ENCODE measurements around the gene PGM5.
"Not testable (repeated sequence)": the region's sequence is repeated elsewhere in the genome, so short reads cannot be mapped to it uniquely, and the experiment has no call there.

PGM5 gene

GRCh38 chr9:68375789-68376188 is 19.4 kb downstream of the PGM5 start:
- DNase-seq (ENCODE audit: low read depth in 3 of 3, low spot score in 1 of 3) = not testable (repeated sequence)

GRCh38 chr9:68377723-68378122 is 21.3 kb downstream of the PGM5 start:
- DNase-seq (ENCODE audit: low read depth in 3 of 3, low spot score in 1 of 3) = not testable (repeated sequence)

GRCh38 chr9:68383894-68384293 is 27.5 kb downstream of the PGM5 start:
- DNase-seq (ENCODE audit: low read depth in 3 of 3, low spot score in 1 of 3) = not testable (repeated sequence)

- DNase-seq (ENCODE audit: low read depth in 3 of 3, low spot score in 1 of 3) = not testable (repeated sequence)
Observed at GRCh38 chr9:68389558-68389957, 33.1 kb downstream of the PGM5 start.

GRCh38 chr9:68390737-68391136 is 34.3 kb downstream of the PGM5 start:
- not testable (repeated sequence) for DNase-seq (ENCODE audit: low read depth in 3 of 3, low spot score in 1 of 3)

- not testable (repeated sequence) for DNase-seq (ENCODE audit: low read depth in 3 of 3, low spot score in 1 of 3)
Observed at GRCh38 chr9:68396411-68397094, 40.1 kb downstream of the PGM5 start.

GRCh38 chr9:68397095-68397423 is 40.6 kb downstream of the PGM5 start:
- DNase-seq (ENCODE audit: low read depth in 3 of 3, low spot score in 1 of 3) = not testable (repeated sequence)

- not testable (repeated sequence) for DNase-seq (ENCODE audit: low read depth in 3 of 3, low spot score in 1 of 3)
Observed at GRCh38 chr9:68397796-68398195, 41.4 kb downstream of the PGM5 start.

- not testable (repeated sequence) for DNase-seq (ENCODE audit: low read depth in 3 of 3, low spot score in 1 of 3)
Observed at GRCh38 chr9:68398324-68398723, 41.9 kb downstream of the PGM5 start.

- not testable (repeated sequence) for DNase-seq (ENCODE audit: low read depth in 3 of 3, low spot score in 1 of 3)
Observed at GRCh38 chr9:68404421-68405185, 48.2 kb downstream of the PGM5 start.

- DNase-seq (ENCODE audit: low read depth in 3 of 3, low spot score in 1 of 3) = not testable (repeated sequence)
Observed at GRCh38 chr9:68411865-68412264, 55.5 kb downstream of the PGM5 start.

GRCh38 chr9:68412754-68413153 is 56.3 kb downstream of the PGM5 start:
- not testable (repeated sequence) for DNase-seq (ENCODE audit: low read depth in 3 of 3, low spot score in 1 of 3)

GRCh38 chr9:68415065-68415464 is 58.7 kb downstream of the PGM5 start:
- not testable (repeated sequence) for DNase-seq (ENCODE audit: low read depth in 3 of 3, low spot score in 1 of 3)

GRCh38 chr9:68416936-68417564 is 60.6 kb downstream of the PGM5 start:
- no peak for DNase-seq (ENCODE audit: low read depth in 3 of 3, low spot score in 1 of 3)

- no peak for DNase-seq (ENCODE audit: low read depth in 3 of 3, low spot score in 1 of 3)
Observed at GRCh38 chr9:68417762-68418161, 61.4 kb downstream of the PGM5 start.

- no peak for DNase-seq (ENCODE audit: low read depth in 3 of 3, low spot score in 1 of 3)
Observed at GRCh38 chr9:68418259-68418845, 61.9 kb downstream of the PGM5 start.

GRCh38 chr9:68419901-68420300 is 63.5 kb downstream of the PGM5 start:
- DNase-seq (ENCODE audit: low read depth in 3 of 3, low spot score in 1 of 3) = no peak

GRCh38 chr9:68426755-68427154 is 70.3 kb downstream of the PGM5 start:
- no peak for DNase-seq (ENCODE audit: low read depth in 3 of 3, low spot score in 1 of 3)

- no peak for DNase-seq (ENCODE audit: low read depth in 3 of 3, low spot score in 1 of 3)
Observed at GRCh38 chr9:68427216-68427977, 71.0 kb downstream of the PGM5 start.

GRCh38 chr9:68428481-68428880 is 72.1 kb downstream of the PGM5 start:
- no peak for DNase-seq (ENCODE audit: low read depth in 3 of 3, low spot score in 1 of 3)

GRCh38 chr9:68429631-68430030 is 73.2 kb downstream of the PGM5 start:
- no peak for DNase-seq (ENCODE audit: low read depth in 3 of 3, low spot score in 1 of 3)

Data from stimulated activated CD4-positive, alpha-beta T cell treated with anti-CD3 and anti-CD28 coated beads, TNF-alpha, amount 100 ng/mL, for 1 hour (primary cell).